Endothelial cell of umbilical vein (primary cell): ENCODE data around the gene SOX9. TPM values are rescaled to one million over a fixed set of nuclear protein-coding genes. Genes with fewer than 3 reads are reported as not detected.

ENCODE experiments used
- BruUV-seq: library from RNA; stranded (reverse); fragments of 400-500 nt; replicated peaks from 2 replicates; lab custom pipeline; 2021; lab: Mats Ljungman, UMichigan
- CTCF ChIA-PET: fragments of 300-600, 350-600 bp; sonication (Branson Sonifier 250); formaldehyde crosslinking; loops from one replicate; lab custom pipeline; 2021; ENCODE audit warnings: antibody characterized with exemption, inconsistent platforms; lab: Charles Lee
- POLR2A ChIA-PET: fragments of 300-600, 350-600 bp; sonication (Branson Sonifier 250); formaldehyde crosslinking; loops from one replicate; lab custom pipeline; 2021; ENCODE audit warnings: antibody characterized with exemption, inconsistent platforms; lab: Charles Lee
- DNase-seq: peaks from one replicate; pipeline ENCODE4 v3.0.0-alpha.2; 2011; ENCODE audit warnings: low read depth, low spot score
- FAIRE-seq: peaks from 2 replicates; lab custom pipeline; 2011; peaks lifted over from hg19 to GRCh38; lab: Jason Lieb, UNC
- H2AFZ ChIP-seq: 2 replicates; pipeline ENCODE4 v1.6.0; 2012; ENCODE audit warnings: low read depth, low read length, control low read depth, inconsistent platforms
- H3K27ac ChIP-seq: 2 replicates; pipeline ENCODE4 v1.5.1; 2011; ENCODE audit warnings: low read depth, mild to moderate bottlenecking, control low read depth, low read length, moderate library complexity; ENCODE audit not compliant: insufficient read depth
- H3K27me3 ChIP-seq, 2 experiments: 2 replicates each; pipeline versions ENCODE4 v1.6.0 to v1.6.1; 2011; ENCODE audit warnings: low read length in 2 of 2, mixed read lengths in 1 of 2; ENCODE audit not compliant: control insufficient read depth in 2 of 2, insufficient read depth in 2 of 2
- H3K36me3 ChIP-seq, 2 experiments: 2 replicates in 1 of 2; 3 replicates in 1 of 2; pipeline ENCODE4 v1.5.1; 2011; ENCODE audit warnings: low read length in 2 of 2, mild to moderate bottlenecking in 1 of 2, moderate library complexity in 1 of 2; ENCODE audit not compliant: control insufficient read depth in 2 of 2, insufficient read depth in 2 of 2; ENCODE audit errors: extremely low read depth in 1 of 2
- H3K4me1 ChIP-seq: 3 replicates; pipeline ENCODE4 v1.5.1; 2011; ENCODE audit warnings: mild to moderate bottlenecking, low read length; ENCODE audit not compliant: control insufficient read depth, insufficient read depth; ENCODE audit errors: extremely low read depth
- H3K4me2 ChIP-seq: 2 replicates; pipeline ENCODE4 v1.6.1; 2011; ENCODE audit warnings: low read length, control low read depth, mixed read lengths; ENCODE audit not compliant: insufficient read depth
- H3K4me3 ChIP-seq, 3 experiments: fragments of 200-600 bp in 1 of 3; sonication (generic), shearing (Covaris generic) in 1 of 3; replicated peaks in 1 of 3; 2 replicates each; pipeline ENCODE4 v1.5.1; 2011 to 2016; ENCODE audit warnings: control low read depth in 3 of 3, low read length in 3 of 3, mild to moderate bottlenecking in 2 of 3, inconsistent platforms in 1 of 3, low read depth in 1 of 3, moderate library complexity in 1 of 3; ENCODE audit not compliant: insufficient read depth in 1 of 3
- H3K79me2 ChIP-seq: 2 replicates; pipeline ENCODE4 v1.6.0; 2012; ENCODE audit warnings: low read length, inconsistent platforms; ENCODE audit not compliant: control insufficient read depth, insufficient read depth
- H3K9ac ChIP-seq: replicated peaks from 2 replicates; pipeline ENCODE3; 2011; ENCODE audit warnings: low read length, control low read depth; ENCODE audit not compliant: insufficient read depth; ENCODE audit errors: extremely low read depth
- H3K9me1 ChIP-seq: replicated peaks from 3 replicates; pipeline ENCODE4 v1.6.0; 2011; ENCODE audit warnings: mild to moderate bottlenecking, low read length; ENCODE audit not compliant: control insufficient read depth, insufficient read depth; ENCODE audit errors: extremely low read depth
- H3K9me3 ChIP-seq: replicated peaks from 2 replicates; pipeline ENCODE4 v1.5.1; 2012; ENCODE audit warnings: low read length, inconsistent platforms; ENCODE audit not compliant: control insufficient read depth, insufficient read depth
- H4K20me1 ChIP-seq: replicated peaks from 2 replicates; pipeline ENCODE3; 2011; ENCODE audit warnings: mild to moderate bottlenecking, low read length; ENCODE audit not compliant: control insufficient read depth, insufficient read depth; ENCODE audit errors: extremely low read depth
- CTCF ChIP-seq, 2 donors: IDR thresholded peaks; 1 replicate in 1 of 2; 2 replicates in 1 of 2; pipeline ENCODE4 v1.5.1; 2011; ENCODE audit warnings: low read length in 2 of 2, mild to moderate bottlenecking in 2 of 2, moderate library complexity in 2 of 2, control low read depth in 1 of 2, inconsistent platforms in 1 of 2, low read depth in 1 of 2; ENCODE audit not compliant: insufficient read depth in 1 of 2; ENCODE audit errors: extremely low read depth in 1 of 2
- FOS ChIP-seq: IDR thresholded peaks from 2 replicates; pipeline ENCODE4 v1.6.1; 2011; ENCODE audit warnings: mild to moderate bottlenecking, low read length, moderate library complexity, borderline replicate concordance; ENCODE audit not compliant: insufficient read depth
- GATA2 ChIP-seq: IDR thresholded peaks from 2 replicates; pipeline ENCODE4 v1.7.0; 2011; ENCODE audit warnings: low read depth, mild to moderate bottlenecking, moderate library complexity, mixed read lengths, low read length; ENCODE audit not compliant: insufficient read length, insufficient read depth
- MAX ChIP-seq: IDR thresholded peaks from 2 replicates; pipeline ENCODE4 v1.6.1; 2011; ENCODE audit not compliant: insufficient read depth, insufficient read length
- MYC ChIP-seq: IDR thresholded peaks from one replicate; pipeline ENCODE4 v1.6.1; 2011; ENCODE audit warnings: mild to moderate bottlenecking, low read depth, low read length
- POLR2AphosphoS5 ChIP-seq: IDR thresholded peaks from 2 replicates; pipeline ENCODE4 v1.6.1; 2012; ENCODE audit warnings: low read depth, mild to moderate bottlenecking, control low read depth, low read length, moderate library complexity; ENCODE audit not compliant: insufficient read depth
- dilution Hi-C: fragments of 300-500 bp; cut with MboI; formaldehyde crosslinking; loops from one replicate; pipeline ENCODE4 v1.15.0; 2019; ENCODE audit warnings: low sequenced_read_pairs; ENCODE audit not compliant: extremely low pct_ligation_motif_present
- intact Hi-C: fragments of 100-400 bp; cut with micrococcal nuclease; formaldehyde crosslinking; loops from one replicate; pipeline ENCODE4 v1.10.0; 2022
- polyA plus RNA-seq, 4 experiments: library from polyadenylated mRNA; depleted of rRNA in 3 of 4; stranded (reverse) in 3 of 4; unstranded in 1 of 4; fragments of >200 nt; gene quantifications; 2 replicates each; pipeline versions ENCODE4 v1.2.1 to v1.2.3, GENCODE V29; 2011 to 2012; ENCODE audit warnings: missing spikeins in 1 of 4
- total RNA-seq: library from RNA; stranded (reverse); gene quantifications from 2 replicates; pipeline ENCODE4 v1.2.3, GENCODE V29; 2021

Gene SOX9
- total and polyA plus RNA-seq, 2 donors (not counting 3 experiments of a cell fraction or from before 2014, with no cell fraction given) = not detected

GRCh38 chr17:72163474-72163873, 42.7 kb downstream of the SOX9 start:
- Histone ChIP-seq H3K9me1 (no peaks in the 10 kb centered on the region), H3K9ac (no peak overlapping the region), H2AFZ (no peak overlapping the region), H3K27me3 (no peaks in the 10 kb centered on the region), H3K9me3 (peaks cover 2% of the 10 kb centered on the region), H3K79me2 (no peaks in the 10 kb centered on the region), H3K4me3 (no peak overlapping the region), H3K27ac (no peak overlapping the region), H3K4me1 (no peaks in the 10 kb centered on the region), H3K4me2 (no peak overlapping the region), H4K20me1 (no peaks in the 10 kb centered on the region), H3K36me3 (no peaks in the 10 kb centered on the region)
- dilution Hi-C loops = no loop called here
- DNase-seq = no peak
- ChIA-PET POLR2A (no interaction called here), CTCF (no interaction called here)
- no TSS peak for BruUV-seq
- TF ChIP-seq POLR2AphosphoS5 = no peak
- TF ChIP-seq GATA2 = no peak
- no peak for TF ChIP-seq MAX
- TF ChIP-seq FOS = no peak
- TF ChIP-seq MYC = no peak
- TF ChIP-seq CTCF (IDR thresholded peaks at IDR 0.05; ENCODE audit: extremely low read depth in 1 of 2, insufficient read depth in 1 of 2, low read depth in 1 of 2, low read length in 2 of 2) = no peak
- no peak for FAIRE-seq
- intact Hi-C loops = no loop called here
